Erythroblast (primary cell): ENCODE data around the gene LPO.

ENCODE experiments used
- GATA1 ChIP-seq: IDR thresholded peaks from 2 replicates; pipeline ENCODE4 v1.6.1; 2011; ENCODE audit warnings: low read depth, mild to moderate bottlenecking, control low read depth, low read length, moderate library complexity
- POLR2A ChIP-seq: IDR thresholded peaks from 2 replicates; pipeline ENCODE4 v1.6.1; 2011; ENCODE audit warnings: mild to moderate bottlenecking, low read length

GRCh38 chr17:58317421-58318064 is 79.2 kb downstream of the LPO start:
- no peak for TF ChIP-seq POLR2A
- TF ChIP-seq GATA1 = no peak
